ENCODE results near the gene RAD23A. TPM values are rescaled to one million over a fixed set of nuclear protein-coding genes. Genes with fewer than 3 reads are reported as not detected.
"Not testable (repeated sequence)": the region's sequence is repeated elsewhere in the genome, so short reads cannot be mapped to it uniquely, and the experiment has no call there.

RAD23A gene
- total RNA-seq, 1 donor from 2014 or later = 113 TPM

DNA sequence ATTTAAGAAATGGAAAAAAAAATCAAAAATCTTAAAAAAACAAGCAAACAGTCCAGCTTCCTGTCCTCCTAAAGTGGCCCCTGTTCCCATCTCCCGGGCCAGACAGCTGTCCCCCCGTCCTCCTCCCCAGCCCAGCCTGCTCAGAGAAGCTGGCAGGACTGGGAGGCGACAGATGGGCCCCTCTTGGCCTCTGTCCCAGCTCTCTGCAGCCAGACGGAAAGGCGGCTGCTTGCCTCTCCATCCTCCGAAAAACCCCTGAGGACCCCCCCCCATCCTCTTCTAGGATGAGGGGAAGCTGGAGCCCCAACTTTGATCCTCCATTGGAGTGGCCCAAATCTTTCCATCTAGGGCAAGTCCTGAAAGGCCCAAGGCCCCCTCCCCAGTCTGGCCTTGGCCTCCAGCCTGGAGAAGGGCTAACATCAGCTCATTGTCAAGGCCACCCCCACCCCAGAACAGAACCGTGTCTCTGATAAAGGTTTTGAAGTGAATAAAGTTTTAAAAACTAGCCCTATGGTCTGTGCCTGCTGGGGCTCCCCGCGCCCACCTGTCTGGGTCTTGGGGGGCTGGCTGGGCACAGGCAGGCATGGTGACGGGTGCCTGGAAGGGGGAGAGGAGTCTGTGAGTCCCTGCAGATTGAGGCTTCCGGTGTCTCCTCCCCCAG, 7.6 kb downstream of the RAD23A start:
- intact Hi-C loops (cut with micrococcal nuclease) = no loop called here

DNA sequence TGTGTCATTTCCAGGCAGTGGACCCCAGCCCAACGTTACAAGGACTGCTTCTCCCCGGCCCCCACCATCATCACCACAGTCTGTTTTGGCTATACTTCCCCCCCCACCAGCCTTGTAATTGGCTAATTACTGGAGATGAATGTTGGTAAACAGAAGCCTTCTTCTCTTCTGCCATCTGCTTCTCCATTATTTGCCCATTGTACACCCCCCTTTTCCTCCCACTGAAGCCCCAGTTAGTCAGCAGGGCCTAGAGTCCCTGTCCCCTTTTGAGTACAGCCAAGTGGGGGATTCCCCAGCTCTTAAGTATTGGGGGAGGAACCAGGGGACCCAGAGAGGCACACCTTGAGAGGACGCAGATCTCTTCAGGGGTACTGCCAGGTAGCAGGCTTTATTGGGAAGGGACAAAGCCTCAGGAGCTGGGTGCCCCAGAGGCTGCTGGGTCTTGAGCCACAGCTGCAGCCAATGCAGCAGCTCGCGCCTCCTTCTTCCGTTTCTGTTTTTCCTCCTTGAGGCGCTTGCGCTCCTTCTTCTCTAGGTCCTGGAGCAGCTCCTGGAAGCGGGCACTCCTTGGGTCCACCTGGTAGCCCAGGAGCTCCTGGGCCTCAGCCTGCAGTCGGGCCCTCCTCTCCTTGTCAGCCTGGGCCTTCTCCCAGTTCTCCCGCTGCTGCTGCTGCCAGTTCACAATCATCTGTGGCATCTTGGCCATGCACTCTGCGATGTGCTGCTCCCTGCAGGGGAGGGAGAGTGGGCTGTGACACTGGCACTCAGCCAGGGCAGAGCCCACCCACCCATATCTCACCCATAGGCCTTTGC, 8.3 kb downstream of the RAD23A start:
- intact Hi-C loops (cut with micrococcal nuclease) = no loop called here

DNA sequence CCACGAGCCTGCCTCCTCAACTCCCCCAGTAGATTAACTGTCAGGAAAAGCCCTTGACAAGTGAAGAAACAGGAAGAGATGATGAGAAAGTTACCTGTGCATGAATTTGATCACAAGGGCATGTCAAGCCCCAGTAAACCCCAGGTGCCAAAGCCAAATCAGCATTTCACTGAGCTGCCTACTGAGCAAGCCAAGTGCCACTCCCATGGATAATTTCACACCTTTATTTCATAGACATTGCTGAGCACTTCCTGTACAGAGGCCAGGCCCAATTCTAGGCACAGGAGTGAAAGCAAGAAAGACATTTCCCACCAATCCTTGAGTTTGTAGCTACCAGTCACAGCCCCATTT, 8.9 kb downstream of the RAD23A start:
- intact Hi-C loops (cut with micrococcal nuclease) = no loop called here

DNA sequence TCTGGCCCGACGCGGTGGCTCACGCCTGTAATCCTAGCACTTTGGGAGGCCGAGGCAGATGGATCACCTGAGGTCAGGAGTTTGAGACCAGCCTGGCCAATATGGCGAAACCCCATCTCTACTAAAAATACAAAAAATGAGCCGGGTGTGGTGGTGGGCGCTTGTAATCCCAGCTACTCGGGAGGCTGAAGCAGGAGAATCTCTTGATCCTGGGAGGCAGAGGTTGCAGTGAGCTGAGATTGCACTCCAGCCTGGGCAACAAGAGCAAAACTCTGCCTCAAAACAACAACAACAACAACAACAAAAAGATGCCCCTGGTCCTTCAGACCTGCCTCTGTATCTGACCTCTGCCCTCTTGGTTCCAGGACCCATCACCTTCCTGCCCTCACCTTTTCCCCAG, 9.9 kb downstream of the RAD23A start:
- intact Hi-C loops (cut with micrococcal nuclease) = not testable (repeated sequence)

DNA sequence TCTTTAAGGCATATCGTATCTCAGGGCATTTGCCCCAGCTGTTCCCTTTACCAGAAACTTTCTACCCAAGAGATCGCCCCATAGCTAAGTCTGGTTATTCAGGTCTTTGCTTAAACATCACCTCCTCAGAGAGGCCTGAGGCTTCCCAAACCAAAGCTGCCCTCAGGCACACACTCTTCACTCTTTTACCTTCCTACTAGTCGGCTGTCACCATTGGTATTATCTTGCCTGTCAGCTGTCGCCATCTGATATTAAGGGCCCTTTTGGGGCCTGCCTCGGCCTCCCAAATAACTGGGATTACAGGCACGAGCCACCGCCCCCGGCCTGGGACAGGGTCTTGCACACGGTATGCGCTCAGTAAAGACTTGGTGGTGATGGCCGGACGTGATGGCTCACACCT, 10.3 kb downstream of the RAD23A start:
- intact Hi-C loops (cut with micrococcal nuclease) = loop anchor here (2.0 kb wide), 2 partner anchors 17 to 65 kb away; partner anchors contain the start of genes CALR and GCDH

DNA sequence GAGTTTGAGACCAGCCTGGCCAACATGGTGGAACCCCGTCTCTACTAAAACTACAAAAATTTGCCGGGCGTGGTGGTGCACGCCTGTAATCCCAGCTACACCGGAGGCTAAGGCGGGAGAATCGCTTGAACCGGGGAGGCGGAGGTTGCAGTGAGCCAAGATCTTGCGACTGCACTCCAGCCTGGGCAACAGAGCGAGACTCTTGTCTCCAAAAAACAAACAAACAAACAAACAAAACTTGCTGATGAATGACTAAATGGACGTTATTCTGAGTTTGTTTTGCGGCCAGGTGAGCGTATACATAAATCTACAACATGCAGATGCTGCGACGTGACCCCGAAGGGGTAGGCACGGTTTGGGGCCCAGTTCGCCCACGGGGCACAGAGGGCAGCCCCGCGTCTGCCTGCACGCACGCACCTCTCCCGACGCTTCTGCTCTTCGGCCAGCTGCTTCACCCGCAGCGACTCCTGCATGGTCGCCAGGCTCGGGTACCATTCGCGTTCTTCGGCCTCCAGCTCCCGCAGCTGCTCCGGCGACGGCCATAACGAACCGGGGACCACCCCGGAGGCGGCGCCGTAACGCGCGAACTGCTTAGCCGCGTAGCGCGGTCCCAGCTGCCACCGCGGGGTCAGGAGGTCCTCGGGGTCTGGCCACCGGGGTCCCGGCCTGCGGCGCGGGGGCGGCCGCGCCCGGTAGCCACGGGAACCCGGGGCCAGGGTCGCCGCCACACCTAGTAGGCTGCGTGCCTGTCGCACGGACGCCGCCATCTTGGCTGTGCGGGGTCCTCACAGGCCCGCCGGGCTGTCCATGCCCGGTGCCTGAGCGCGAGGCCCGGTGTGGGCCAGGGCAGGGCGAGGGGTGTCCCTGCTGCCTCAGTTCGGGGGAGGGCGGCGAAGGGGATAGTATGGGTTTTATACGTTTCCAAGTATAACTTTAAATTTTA, 11.1 kb downstream of the RAD23A start, which contains the start of gene GADD45GIP1:
GADD45GIP1 (minus strand) TSS at position 778 of the 943 bp plus-strand sequence; CDS start at position 767, 11 bp downstream.
- intact Hi-C loops (cut with micrococcal nuclease) = loop anchor here (1.0 to 2.0 kb wide), 5 partner anchors 9 to 66 kb away; partner anchors contain the start of genes CALR, FARSA and GCDH

DNA sequence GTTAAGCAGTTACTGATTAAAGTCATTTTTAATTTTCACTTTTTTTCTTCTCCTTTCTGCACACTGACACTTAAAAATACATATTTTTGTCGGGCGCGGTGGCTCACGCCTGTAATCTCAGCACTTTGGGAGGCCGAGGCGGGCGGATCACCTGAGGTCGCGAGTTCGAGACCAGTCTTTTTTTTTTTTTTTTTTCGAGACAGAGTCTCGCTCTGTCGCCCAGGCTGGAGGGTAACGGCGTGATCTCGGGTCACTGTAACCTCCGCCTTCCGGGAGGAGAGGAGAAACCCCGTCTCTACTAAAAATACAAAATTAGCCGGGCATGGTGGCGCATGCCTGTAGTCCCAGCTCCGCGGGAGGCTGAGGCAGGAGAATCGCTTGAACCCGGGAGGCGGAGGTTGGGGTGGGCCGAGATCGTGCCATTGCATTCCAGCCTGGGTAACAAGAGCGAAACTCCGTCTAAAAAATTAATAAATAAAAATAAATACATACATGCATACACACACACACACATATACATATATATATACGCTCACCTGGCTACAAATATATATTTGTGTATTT, 11.8 kb downstream of the RAD23A start:
- intact Hi-C loops (cut with micrococcal nuclease) = loop anchor here (1.0 to 2.0 kb wide), 5 partner anchors 8 to 67 kb away; partner anchors contain the start of genes CALR, FARSA and GCDH

DNA sequence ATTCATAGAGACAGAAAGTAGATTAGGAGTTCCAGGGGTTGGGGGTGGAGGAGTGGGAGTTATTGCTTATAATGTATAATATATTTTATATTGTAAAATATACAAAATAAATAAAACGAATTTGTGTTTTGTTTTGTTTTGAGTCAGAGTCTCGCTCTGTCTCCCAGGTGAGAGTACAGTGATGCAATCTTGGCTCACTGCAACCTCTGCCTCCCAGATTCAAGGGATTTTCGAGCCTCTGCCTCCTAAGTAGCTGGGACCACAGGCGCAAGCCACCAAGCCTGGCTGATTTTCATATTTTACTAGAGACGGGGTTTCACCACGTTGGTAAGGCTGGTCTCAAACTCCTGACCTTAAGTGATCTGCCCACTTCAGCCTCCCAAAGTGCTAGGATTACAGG, 13.8 kb downstream of the RAD23A start:
- intact Hi-C loops (cut with micrococcal nuclease) = no loop called here

DNA sequence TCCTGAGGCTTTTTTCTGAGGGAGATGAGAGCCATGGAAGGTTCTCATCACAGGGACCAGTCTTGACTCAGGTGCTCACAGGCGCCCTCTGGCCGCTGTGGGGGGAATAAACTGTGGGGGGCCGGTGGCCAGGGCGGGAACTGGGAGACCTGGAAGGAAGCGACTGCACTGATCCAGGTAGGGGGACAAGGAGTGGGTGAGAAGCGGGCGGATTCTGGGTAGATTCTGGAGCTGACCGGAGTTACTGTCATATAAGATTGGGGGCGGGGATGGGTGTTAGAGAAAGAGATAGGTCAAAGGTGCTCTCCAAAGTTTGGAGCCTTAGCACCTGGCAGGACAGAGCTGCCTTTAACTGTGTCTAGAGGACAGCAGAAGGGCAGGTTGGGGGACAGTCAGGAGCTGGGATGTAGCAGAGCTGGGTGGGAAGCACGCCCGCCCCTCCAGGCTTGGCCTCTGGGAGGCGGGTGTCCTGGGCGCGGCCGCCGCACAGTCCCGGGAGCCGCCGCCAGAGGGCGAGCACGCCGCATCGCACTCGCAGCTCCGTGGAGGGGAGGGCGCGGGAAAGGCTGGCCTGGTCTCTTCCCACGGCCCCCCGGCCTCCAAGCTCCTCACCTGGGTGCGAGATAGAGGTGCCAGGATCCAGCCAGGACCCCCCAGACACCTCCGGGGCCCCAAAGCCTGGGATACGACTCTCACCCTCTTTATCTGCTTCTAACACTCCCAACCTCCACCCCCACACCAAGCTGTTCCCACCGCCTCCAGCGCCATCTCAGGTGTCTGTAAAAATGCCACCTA, 19.6 kb downstream of the RAD23A start:
- intact Hi-C loops (cut with micrococcal nuclease) = loop anchor here (1.0 to 2.0 kb wide), 7 partner anchors 8 to 128 kb away; partner anchors contain the start of genes CALR, GADD45GIP1 and GCDH

DNA sequence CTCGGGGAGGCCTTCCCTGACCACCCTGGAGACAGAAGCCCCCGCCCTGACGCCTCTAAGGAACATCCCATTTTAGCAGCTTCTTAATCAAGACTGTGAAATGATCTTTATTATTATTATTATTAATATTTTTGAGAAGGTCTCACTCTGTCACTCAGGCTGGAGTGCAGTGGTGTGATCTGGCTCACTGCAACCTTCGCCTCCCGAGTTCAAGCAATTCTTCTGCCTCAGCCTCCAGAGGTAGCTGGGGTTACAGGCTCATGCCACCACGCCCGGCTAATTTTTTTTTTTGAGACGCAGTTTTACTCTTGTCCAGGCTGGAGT, 20.1 kb downstream of the RAD23A start:
- intact Hi-C loops (cut with micrococcal nuclease) = loop anchor here (1.0 to 2.0 kb wide), 7 partner anchors 8 to 128 kb away; partner anchors contain the start of genes CALR, GADD45GIP1 and GCDH

DNA sequence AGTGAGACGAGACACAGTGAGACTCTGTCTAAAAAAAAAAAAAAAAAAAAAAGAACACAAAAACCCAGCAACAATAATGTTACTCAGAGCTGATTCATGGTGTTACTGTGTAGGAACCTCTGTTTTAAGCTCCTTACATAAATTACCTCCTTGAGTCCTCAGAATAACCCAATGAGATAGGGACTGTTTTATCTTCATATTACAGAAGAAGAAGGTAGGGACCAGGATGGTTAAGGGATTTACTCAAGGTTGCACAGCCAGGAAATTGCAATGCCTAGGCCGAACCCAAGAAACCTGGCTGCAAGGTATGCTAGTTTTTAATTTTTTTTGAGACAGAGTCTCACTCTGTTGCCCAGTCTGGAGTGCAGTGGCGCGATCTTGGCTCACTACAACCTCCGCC, 22.2 kb downstream of the RAD23A start:
- intact Hi-C loops (cut with micrococcal nuclease) = no loop called here

DNA sequence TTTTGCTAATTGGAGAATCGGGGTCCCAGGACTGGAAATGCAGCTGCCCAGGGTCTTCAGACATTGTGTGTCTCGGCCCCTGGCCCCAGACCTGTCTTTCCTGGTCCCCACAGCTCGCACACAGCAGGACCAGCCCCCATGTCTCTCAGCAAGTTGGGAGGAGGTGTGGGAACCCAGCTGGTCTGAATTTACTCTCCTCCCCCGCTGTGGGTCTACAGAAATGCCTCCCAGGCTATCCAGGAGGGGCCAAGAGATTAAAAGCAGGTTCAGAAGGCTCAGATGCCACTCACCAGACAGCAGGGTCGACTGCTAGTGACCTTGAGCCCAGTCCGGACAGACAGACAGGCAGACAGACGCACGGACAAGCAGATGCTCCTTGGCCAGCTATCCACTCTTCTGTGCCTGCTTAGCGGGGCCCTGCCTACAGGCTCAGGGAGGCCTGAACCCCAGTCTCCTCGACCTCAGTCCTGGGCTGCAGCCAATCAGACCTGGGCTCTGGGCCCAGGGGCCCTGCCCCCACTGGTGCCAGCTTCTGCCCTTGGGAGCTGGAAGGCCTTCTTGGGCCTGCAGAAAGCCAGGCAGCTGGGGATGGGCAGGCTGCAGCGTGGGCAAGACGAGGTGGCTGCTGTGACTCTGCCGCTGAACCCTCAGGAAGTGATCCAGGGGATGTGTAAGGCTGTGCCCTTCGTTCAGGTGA, 23.8 kb downstream of the RAD23A start, which contains the start of gene DAND5:
DAND5 (plus strand) TSS at position 285 of the 697 bp plus-strand sequence; CDS start at position 370, 85 bp downstream.
- intact Hi-C loops (cut with micrococcal nuclease) = no loop called here

DNA sequence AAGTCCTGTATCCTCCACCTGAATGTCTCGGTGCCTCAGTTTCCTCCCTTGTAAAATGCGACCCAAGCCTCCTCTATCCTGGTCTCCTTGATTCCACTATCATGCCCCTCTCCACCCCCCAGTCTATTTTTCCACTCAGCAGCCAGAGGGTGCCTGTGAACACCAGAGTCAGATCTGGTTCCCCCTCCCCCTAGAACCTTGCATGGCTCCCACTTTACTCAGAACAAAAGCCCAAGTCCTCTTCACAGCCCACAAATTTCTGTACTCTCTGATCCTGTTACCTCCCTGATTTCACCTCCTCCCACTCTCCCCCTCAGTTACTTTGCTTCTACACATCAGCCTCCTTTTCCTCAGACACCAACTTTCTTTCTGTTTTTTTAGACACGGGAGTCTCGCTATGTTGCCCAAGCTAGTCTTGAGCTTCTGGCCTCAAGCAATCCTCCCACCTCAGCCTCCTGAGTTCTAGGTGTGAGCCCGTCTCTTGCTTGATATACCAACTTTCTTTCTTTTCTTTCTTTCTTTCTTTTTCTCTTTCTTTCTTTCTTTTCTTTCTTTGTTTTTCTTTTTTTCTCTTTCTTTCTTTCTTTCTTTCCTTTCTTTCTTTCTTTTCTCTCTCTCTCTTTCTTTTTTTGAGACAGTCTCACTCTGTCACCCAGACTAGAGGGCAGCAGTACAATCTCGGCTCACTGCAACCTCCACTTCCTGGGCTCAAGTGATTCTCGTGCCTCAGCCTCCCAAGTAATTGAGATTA, 24.6 kb downstream of the RAD23A start:
- intact Hi-C loops (cut with micrococcal nuclease) = no loop called here

DNA sequence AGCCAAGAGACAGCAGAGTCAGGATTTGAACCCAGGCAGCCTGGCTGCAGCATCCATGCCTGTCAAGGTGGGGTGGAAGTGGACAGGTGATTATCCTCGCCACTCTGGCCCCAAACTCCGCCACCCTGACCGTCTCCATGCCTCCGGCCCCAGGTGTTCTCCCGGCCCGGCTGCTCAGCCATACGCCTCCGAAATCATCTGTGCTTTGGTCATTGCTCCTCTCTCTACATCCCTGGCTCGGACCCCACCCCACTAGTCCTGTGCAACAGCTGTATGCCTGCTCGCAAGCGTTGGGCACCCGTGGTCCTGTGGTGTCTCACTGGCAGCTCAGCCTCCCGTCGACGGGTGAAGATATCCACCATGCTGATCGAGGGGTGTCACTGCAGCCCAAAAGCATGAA, 27.6 kb downstream of the RAD23A start:
- intact Hi-C loops (cut with micrococcal nuclease) = no loop called here

DNA sequence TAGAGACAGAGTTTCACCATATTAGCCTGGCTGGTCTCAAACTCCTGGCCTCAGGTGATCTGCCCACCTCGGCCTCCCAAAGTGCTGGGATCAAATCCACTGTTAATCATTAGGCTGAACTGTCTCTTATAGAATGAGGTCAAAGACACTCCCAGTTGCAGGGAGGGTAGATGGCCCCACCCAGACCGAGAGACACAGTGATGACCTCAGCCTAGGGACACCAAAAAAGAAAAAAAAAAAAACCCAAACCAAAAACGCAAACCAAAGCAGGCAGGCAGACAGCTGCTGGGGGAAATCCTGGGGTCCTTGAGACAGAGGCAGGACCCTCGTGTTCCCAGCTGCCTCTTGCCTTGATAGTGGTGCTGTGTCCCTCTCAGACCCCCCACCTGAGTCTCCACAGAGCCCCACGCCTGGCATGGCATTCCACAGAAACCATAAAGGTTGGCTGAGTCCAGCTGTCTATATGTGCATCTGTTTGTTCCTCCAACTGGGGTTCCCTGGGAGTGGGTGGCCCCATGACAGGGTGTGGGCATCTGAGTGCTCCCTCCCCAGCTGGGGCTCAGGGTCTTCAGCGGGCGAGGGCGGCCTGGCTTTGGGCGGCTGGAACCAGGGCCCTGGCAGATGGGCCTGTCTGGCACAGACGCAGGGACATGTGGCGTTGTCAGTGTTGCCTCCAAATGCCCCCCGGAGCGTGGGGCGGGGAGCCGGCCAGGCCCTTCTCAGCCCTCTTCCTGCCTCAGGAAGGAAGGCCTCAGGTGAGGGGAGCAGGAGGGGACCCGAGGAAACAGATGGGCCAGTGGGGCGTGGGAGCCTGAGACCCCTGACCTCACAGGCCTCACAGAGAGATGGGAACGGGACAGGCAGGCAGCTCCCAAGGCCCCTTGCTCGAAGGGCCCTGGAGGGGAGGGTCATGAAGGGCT, 28.9 kb downstream of the RAD23A start:
- intact Hi-C loops (cut with micrococcal nuclease) = loop anchor here (5.0 kb wide), 1 partner anchor 303 kb away; no protein-coding TSS in a partner anchor

DNA sequence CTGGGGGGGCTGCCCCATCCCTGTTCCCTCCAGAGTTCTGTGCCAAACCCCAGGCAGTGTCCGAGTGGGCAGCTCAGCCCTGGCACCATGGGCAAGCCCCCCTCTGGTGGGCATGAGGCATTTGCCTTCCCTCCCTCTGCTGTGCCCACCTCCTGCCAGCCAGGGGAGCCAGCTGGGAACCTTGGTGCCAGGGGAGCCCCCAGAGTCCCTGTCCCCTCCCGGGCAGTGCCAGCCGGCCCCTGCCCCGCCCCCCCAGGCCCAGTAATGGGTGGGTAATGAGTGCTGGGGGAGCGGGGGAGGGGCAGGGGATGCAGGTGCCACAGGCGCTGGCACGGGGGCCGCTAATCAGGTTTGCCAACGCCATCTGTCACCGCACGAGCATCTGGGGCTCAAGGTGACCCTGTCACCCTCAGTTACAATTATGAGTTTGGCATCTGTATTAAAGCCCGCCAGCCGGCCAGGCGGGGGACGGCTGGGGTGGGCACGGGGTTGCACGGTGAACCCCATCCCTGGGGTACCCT, 29.6 kb downstream of the RAD23A start:
- intact Hi-C loops (cut with micrococcal nuclease) = loop anchor here (5.0 kb wide), 1 partner anchor 302 kb away; no protein-coding TSS in a partner anchor

DNA sequence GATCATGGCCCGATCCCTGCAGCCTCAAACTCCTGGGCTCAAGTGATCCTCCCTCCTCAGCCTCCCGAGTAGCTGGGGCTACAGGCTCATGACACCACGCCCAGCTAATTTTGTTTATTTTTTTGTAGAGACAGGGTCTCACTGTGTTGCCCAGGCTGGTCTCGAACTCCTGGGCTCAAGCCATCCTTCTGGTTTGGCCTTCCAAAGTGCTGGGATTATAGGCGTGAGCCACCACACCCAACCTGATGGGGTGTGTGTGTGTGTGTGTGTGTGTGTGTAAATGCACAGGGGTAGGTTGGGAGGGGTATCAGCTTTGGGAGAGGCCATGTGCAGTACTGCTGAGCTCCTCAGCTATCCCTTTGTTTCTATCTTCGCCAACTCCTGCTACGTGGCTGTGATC, 30.4 kb downstream of the RAD23A start:
- intact Hi-C loops (cut with micrococcal nuclease) = loop anchor here (2.0 to 5.0 kb wide), 2 partner anchors 301 to 613 kb away; no protein-coding TSS in a partner anchor

All from T-helper 1 cell treated with Interleukin-12 subunit alpha and Interleukin-12 subunit beta and Interleukin-4 antibody, amounts not matched to agents 30 ng/mL and 1 ng/mL, for 36 hours (primary cell).